Measurements from ENCODE around the gene TSPAN32.

- TF ChIP-seq CTCF (IDR thresholded peaks at IDR 0.05) (no peak), ZFX (IDR thresholded peaks at IDR 0.05; ENCODE audit: borderline replicate concordance) (no peak)
Measured at GRCh38 chr11:2258501-2259465, 43.0 kb upstream of the TSPAN32 start.
